Fibroblast of lung (primary cell): ENCODE measurements around the gene CALML4. TPM values are rescaled to one million over a fixed set of nuclear protein-coding genes. Genes with fewer than 3 reads are reported as not detected.

Source experiments
- DNase-seq, 2 donors: peaks; one replicate each; pipeline versions ENCODE4 v3.0.0 to v3.0.0-alpha.2; 2010; ENCODE audit warnings: low read depth in 2 of 2
- H2AFZ ChIP-seq: 2 replicates; pipeline ENCODE4 v1.5.1; 2012; ENCODE audit warnings: low read length, control low read depth, inconsistent platforms
- H3K27ac ChIP-seq: 2 replicates; pipeline ENCODE4 v1.5.1; 2011; ENCODE audit warnings: low read length, control low read depth; ENCODE audit not compliant: insufficient read depth
- H3K27me3 ChIP-seq: 2 replicates; pipeline ENCODE4 v1.5.1; 2011; ENCODE audit warnings: mild to moderate bottlenecking, low read length; ENCODE audit not compliant: control insufficient read depth, insufficient read depth
- H3K36me3 ChIP-seq: 2 replicates; pipeline ENCODE4 v1.5.1; 2011; ENCODE audit warnings: low read length; ENCODE audit not compliant: control insufficient read depth, insufficient read depth
- H3K4me1 ChIP-seq: 2 replicates; pipeline ENCODE4 v1.5.1; 2011; ENCODE audit warnings: low read length; ENCODE audit not compliant: control insufficient read depth, insufficient read depth; ENCODE audit errors: extremely low read depth
- H3K4me2 ChIP-seq: 2 replicates; pipeline ENCODE4 v1.5.1; 2011; ENCODE audit warnings: low read length, control low read depth; ENCODE audit not compliant: insufficient read depth; ENCODE audit errors: extremely low read depth
- H3K4me3 ChIP-seq, 4 experiments: fragments of 200-600 bp in 1 of 4; sonication (generic) in 1 of 4; replicated peaks in 1 of 4; 2 replicates each; pipeline ENCODE4 v1.5.1; 2011 to 2016; ENCODE audit warnings: low read length in 4 of 4, low read depth in 3 of 4, mild to moderate bottlenecking in 3 of 4, control low read depth in 2 of 4, inconsistent platforms in 1 of 4, mixed read lengths in 1 of 4; ENCODE audit not compliant: insufficient read depth in 1 of 4; ENCODE audit errors: control extremely low read depth in 1 of 4
- H3K79me2 ChIP-seq: 2 replicates; pipeline ENCODE4 v1.5.1; 2012; ENCODE audit warnings: mild to moderate bottlenecking, low read length, inconsistent platforms; ENCODE audit not compliant: control insufficient read depth, insufficient read depth
- H3K9ac ChIP-seq: 2 replicates; pipeline ENCODE4 v1.5.1; 2011; ENCODE audit warnings: mild to moderate bottlenecking, low read length, control low read depth; ENCODE audit not compliant: insufficient read depth
- H3K9me3 ChIP-seq: 2 replicates; pipeline ENCODE4 v1.5.1; 2012; ENCODE audit warnings: low read depth, low read length; ENCODE audit not compliant: control insufficient read depth, insufficient read depth
- H4K20me1 ChIP-seq: 2 replicates; pipeline ENCODE4 v1.5.1; 2011; ENCODE audit warnings: low read length; ENCODE audit not compliant: control insufficient read depth, insufficient read depth; ENCODE audit errors: extremely low read depth
- EZH2 ChIP-seq: IDR thresholded peaks from 2 replicates; pipeline ENCODE4 v1.5.1; 2012; ENCODE audit warnings: low read length, control low read depth, mild to moderate bottlenecking; ENCODE audit errors: missing control alignments
- polyA plus RNA-seq, 2 donors: library from polyadenylated mRNA; depleted of rRNA in 1 of 2; stranded (reverse) in 1 of 2; unstranded in 1 of 2; fragments of >200 nt; gene quantifications; 2 replicates each; pipeline ENCODE4 v1.2.1, GENCODE V29; 2011 to 2012; ENCODE audit warnings: missing spikeins in 1 of 2
- total RNA-seq: library from RNA; depleted of rRNA; stranded (reverse); fragments of >200 nt; gene quantifications from 2 replicates; pipeline ENCODE4 v1.2.1, GENCODE V29; 2014
- TF ChIP-seq, protein P1 (sequence below), 2 donors: IDR thresholded peaks in 1 of 2; conservative IDR thresholded peaks in 1 of 2; 1 replicate in 1 of 2; 2 replicates in 1 of 2; pipeline ENCODE4 v1.5.1; 2011 to 2012; ENCODE audit warnings: low read length in 2 of 2, control low read depth in 1 of 2, inconsistent platforms in 1 of 2, low read depth in 1 of 2, mild to moderate bottlenecking in 1 of 2

Gene CALML4
- total and polyA plus RNA-seq, 2 donors (not counting 1 experiment from before 2014, with no cell fraction given), result 1.8 to 2.0 TPM

GRCh38 chr15:68230157-68231100 lies 25.3 kb upstream of the CALML4 start:
- peak overlapping the region; percentile 93 for H2AFZ ChIP-seq
- peak overlapping the region; percentile 65 to 96 (median 76) for H3K4me3 ChIP-seq
- H3K4me2 ChIP-seq, result peak overlapping the region; percentile 73
- H3K36me3 ChIP-seq, result no peaks in the 10 kb centered on the region
- TF ChIP-seq, protein P1, sequence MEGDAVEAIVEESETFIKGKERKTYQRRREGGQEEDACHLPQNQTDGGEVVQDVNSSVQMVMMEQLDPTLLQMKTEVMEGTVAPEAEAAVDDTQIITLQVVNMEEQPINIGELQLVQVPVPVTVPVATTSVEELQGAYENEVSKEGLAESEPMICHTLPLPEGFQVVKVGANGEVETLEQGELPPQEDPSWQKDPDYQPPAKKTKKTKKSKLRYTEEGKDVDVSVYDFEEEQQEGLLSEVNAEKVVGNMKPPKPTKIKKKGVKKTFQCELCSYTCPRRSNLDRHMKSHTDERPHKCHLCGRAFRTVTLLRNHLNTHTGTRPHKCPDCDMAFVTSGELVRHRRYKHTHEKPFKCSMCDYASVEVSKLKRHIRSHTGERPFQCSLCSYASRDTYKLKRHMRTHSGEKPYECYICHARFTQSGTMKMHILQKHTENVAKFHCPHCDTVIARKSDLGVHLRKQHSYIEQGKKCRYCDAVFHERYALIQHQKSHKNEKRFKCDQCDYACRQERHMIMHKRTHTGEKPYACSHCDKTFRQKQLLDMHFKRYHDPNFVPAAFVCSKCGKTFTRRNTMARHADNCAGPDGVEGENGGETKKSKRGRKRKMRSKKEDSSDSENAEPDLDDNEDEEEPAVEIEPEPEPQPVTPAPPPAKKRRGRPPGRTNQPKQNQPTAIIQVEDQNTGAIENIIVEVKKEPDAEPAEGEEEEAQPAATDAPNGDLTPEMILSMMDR (conservative IDR thresholded peaks at IDR 0.05 in 1 of 2, IDR thresholded peaks at IDR 0.05 in 1 of 2; ENCODE audit: low read depth in 1 of 2, low read length in 2 of 2), result no peak
- no peak for TF ChIP-seq EZH2
- H3K27me3 ChIP-seq, result no peaks in the 10 kb centered on the region
- H4K20me1 ChIP-seq, result no peaks in the 10 kb centered on the region
- H3K79me2 ChIP-seq, result peaks cover 23% of the 10 kb centered on the region
- no peak overlapping the region for H3K9ac ChIP-seq
- peaks cover 3% of the 10 kb centered on the region for H3K4me1 ChIP-seq
- H3K27ac ChIP-seq, result peak overlapping the region; percentile 82
- no peak for DNase-seq
- no peaks in the 10 kb centered on the region for H3K9me3 ChIP-seq

- Histone ChIP-seq H3K79me2 (peaks cover 28% of the 10 kb centered on the region), H4K20me1 (no peaks in the 10 kb centered on the region), H3K4me2 (peak within 1 kb of the TSS; percentile 96), H3K4me3 (peak within 1 kb of the TSS; percentile 71 to 96 (median 84)), H3K36me3 (no peaks in the 10 kb centered on the region), H3K27me3 (no peaks in the 10 kb centered on the region), H3K27ac (peak within 1 kb of the TSS; percentile 82), H3K9me3 (no peaks in the 10 kb centered on the region), H3K4me1 (peaks cover 3% of the 10 kb centered on the region), H2AFZ (peak within 1 kb of the TSS; percentile 93), H3K9ac (peak within 1 kb of the TSS; percentile 86)
- TF ChIP-seq EZH2, result no peak
- TF ChIP-seq, protein P1 (conservative IDR thresholded peaks at IDR 0.05 in 1 of 2, IDR thresholded peaks at IDR 0.05 in 1 of 2; ENCODE audit: low read depth in 1 of 2, low read length in 2 of 2), result no peak
- DNase-seq, result peak; percentile 74 to 76
Measured at GRCh38 chr15:68229386-68230156, 24.4 kb upstream of the CALML4 start, which contains the start of gene CLN6. Gene CLN6 (minus strand): TSS chr15:68229728. CDS start chr15:68229584, 144 bp downstream.

DNA sequence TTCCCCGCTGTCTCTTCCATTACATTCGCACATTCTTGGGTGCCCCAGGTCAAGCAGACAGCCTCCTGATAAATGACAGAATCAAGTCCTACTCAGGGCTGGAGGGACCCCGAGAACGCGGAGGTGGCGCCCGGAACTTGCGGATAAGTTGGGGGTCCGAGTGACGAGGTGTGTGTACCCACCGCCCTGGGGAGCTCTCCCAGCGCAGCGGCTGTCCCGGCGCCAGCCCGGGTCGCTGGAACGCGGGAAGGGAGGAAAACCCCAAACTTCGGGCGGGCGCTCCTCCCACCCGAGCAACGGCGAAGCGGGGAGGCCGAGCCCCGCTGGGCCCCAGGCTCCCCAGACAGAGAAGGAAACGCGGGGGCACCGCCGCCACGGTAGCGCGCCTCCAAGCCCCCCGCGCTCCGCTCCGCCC lies 23.8 kb upstream of the CALML4 start:
- Histone ChIP-seq H3K4me2 (peak overlapping the region; percentile 96), H3K79me2 (peaks cover 31% of the 10 kb centered on the region), H3K9me3 (no peaks in the 10 kb centered on the region), H3K4me3 (peak overlapping the region; percentile 64 to 96 (median 84)), H2AFZ (peak overlapping the region; percentile 86), H3K9ac (peak overlapping the region; percentile 86), H3K27ac (peak overlapping the region; percentile 82), H4K20me1 (no peaks in the 10 kb centered on the region), H3K4me1 (peaks cover 3% of the 10 kb centered on the region), H3K27me3 (no peaks in the 10 kb centered on the region), H3K36me3 (no peaks in the 10 kb centered on the region)
- TF ChIP-seq EZH2, result no peak
- TF ChIP-seq, protein P1 (conservative IDR thresholded peaks at IDR 0.05 in 1 of 2, IDR thresholded peaks at IDR 0.05 in 1 of 2; ENCODE audit: low read depth in 1 of 2, low read length in 2 of 2), result no peak
- no peak for DNase-seq
